ENCODE data around the gene ABI3BP. TPM values are rescaled to one million over a fixed set of nuclear protein-coding genes. Genes with fewer than 3 reads are reported as not detected.

ABI3BP gene
- total RNA-seq, 2 donors from 2014 or later = 16.4 to 34.6 TPM

DNA sequence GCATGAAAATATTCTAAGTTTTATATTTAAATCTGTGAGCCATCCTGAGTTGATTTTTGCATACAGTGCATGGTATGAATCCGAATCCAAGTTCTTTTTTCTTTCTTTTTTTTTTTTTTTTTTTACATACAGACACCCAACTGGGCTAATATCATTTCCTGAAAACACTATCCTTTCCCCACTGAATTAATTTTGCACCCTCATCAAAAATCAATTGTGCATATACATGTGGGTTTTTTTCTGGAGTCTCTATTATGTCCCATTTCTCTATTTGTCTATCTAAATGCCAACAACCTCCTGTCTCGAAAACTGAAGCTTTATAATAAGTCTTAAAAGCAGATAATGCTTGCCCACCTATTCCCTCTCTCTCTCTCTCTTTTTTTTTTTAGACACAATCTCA is 5.9 kb upstream of the ABI3BP start:
- H3K36me3 ChIP-seq = no peaks in the 10 kb centered on the region
- intact Hi-C loops (cut with DNase I) = no loop called here
- no peak overlapping the region for H3K4me3 ChIP-seq
- no peaks in the 10 kb centered on the region for H3K27me3 ChIP-seq
- TF ChIP-seq, protein P1, sequence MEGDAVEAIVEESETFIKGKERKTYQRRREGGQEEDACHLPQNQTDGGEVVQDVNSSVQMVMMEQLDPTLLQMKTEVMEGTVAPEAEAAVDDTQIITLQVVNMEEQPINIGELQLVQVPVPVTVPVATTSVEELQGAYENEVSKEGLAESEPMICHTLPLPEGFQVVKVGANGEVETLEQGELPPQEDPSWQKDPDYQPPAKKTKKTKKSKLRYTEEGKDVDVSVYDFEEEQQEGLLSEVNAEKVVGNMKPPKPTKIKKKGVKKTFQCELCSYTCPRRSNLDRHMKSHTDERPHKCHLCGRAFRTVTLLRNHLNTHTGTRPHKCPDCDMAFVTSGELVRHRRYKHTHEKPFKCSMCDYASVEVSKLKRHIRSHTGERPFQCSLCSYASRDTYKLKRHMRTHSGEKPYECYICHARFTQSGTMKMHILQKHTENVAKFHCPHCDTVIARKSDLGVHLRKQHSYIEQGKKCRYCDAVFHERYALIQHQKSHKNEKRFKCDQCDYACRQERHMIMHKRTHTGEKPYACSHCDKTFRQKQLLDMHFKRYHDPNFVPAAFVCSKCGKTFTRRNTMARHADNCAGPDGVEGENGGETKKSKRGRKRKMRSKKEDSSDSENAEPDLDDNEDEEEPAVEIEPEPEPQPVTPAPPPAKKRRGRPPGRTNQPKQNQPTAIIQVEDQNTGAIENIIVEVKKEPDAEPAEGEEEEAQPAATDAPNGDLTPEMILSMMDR (IDR thresholded peaks at IDR 0.05) = no peak
- H3K4me1 ChIP-seq = no peaks in the 10 kb centered on the region
- no peaks in the 10 kb centered on the region for H3K9me3 ChIP-seq
- H3K27ac ChIP-seq = no peak overlapping the region
- DNase-seq = no peak
- no peak overlapping the region for H3K9ac ChIP-seq (ENCODE audit: low read depth in 2 of 2, low read length in 2 of 2)

DNA sequence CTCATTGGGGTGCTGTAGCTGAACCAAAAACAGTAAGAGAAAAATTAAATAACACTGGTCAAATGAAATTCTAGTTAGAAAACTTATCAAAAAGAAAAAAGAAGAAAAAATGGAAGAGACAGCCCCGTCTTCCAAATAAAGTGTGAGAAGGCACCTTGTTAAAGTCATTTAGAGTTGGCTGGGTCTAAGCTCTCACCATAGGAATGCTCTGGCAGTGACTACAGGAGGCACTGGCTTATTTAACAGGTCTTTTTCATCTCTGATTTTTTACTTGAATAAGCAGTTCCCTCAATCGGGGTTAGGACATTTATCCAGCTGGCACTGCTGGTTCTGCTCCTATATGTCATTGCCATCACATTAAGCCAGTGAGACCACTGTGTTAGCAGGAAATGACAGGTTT is 1.6 kb upstream of the ABI3BP start:
- no peak overlapping the region for H3K9ac ChIP-seq (ENCODE audit: low read depth in 2 of 2, low read length in 2 of 2)
- H3K9me3 ChIP-seq = no peaks in the 10 kb centered on the region
- intact Hi-C loops (cut with DNase I) = no loop called here
- no peaks in the 10 kb centered on the region for H3K27me3 ChIP-seq
- no peaks in the 10 kb centered on the region for H3K4me1 ChIP-seq
- TF ChIP-seq, protein P1 (IDR thresholded peaks at IDR 0.05) = no peak
- no peak overlapping the region for H3K4me3 ChIP-seq
- no peak for DNase-seq
- no peaks in the 10 kb centered on the region for H3K36me3 ChIP-seq
- no peak overlapping the region for H3K27ac ChIP-seq

DNA sequence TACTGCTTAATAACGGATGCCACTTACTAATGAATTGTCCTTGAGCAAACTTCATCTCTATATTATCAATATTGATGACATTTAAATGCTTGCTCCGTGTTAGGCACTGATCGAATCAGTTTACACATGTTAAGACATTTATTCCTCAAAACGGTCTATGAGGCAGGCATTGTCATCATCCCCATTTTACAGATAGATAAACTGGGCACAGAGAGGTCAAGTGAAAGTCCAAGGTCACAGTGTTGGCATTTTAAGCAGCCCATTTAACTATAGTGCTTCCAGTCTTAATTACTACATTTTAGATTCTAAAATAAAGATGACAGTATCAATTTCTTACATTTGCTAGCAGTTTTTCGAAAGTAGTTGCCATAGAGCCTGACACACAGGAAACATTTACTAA is 966 bp upstream of the ABI3BP start:
- H3K36me3 ChIP-seq = no peaks in the 10 kb centered on the region
- no peak overlapping the region for H3K27ac ChIP-seq
- no peaks in the 10 kb centered on the region for H3K4me1 ChIP-seq
- H3K9me3 ChIP-seq = no peaks in the 10 kb centered on the region
- TF ChIP-seq, protein P1 (IDR thresholded peaks at IDR 0.05) = no peak
- no peak overlapping the region for H3K4me3 ChIP-seq
- intact Hi-C loops (cut with DNase I) = no loop called here
- DNase-seq = no peak
- no peak overlapping the region for H3K9ac ChIP-seq (ENCODE audit: low read depth in 2 of 2, low read length in 2 of 2)
- H3K27me3 ChIP-seq = no peaks in the 10 kb centered on the region

DNA sequence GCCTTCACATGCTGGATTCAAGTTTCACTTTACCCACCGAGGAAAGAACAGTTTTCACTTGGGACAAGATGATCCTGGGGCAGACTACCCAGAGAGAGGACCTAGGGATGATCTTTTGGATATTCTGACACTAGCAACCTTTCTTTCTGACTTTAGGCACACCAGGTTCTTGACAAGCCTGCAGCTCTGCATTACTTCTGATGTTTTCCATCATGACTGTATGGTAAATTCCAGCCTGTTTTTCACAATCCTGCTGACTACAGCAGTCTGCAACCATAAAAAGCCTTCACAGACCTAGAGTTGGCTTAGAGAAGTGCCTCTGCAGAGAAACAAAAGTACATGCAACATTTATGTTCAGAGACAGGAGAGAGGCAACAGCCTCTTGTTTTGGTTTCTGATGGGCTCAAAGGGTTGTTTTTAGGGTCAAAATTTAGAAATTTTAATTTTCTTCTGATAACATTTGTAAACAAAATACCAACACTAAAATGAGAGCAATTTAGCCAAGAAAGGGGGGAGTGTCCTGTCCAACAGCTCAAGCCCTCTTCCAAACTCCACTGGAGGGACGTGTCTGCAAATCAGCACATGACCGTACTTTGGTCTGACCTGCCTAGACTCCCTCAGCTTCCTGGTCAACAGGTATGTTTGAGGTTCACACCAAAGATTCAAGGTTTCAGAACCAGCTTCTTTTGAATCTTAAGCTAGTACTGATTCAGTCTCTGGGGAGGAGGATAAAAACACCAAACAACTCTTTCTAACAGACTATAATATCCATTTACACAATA is 799 bp downstream of the ABI3BP start:
- peak overlapping the region; percentile 42 for H3K27ac ChIP-seq
- no peaks in the 10 kb centered on the region for H3K27me3 ChIP-seq
- no peaks in the 10 kb centered on the region for H3K9me3 ChIP-seq
- H3K4me3 ChIP-seq = peak overlapping the region; percentile 23
- peak; percentile 54 for DNase-seq
- intact Hi-C loops (cut with DNase I) = no loop called here
- TF ChIP-seq, protein P1 (IDR thresholded peaks at IDR 0.05) = no peak
- no peaks in the 10 kb centered on the region for H3K4me1 ChIP-seq
- H3K36me3 ChIP-seq = no peaks in the 10 kb centered on the region
- H3K9ac ChIP-seq (ENCODE audit: low read depth in 2 of 2, low read length in 2 of 2) = peak overlapping the region in 1 of 2 donors; percentile 51

GRCh38 chr3:100988080-100988479 is 5.1 kb downstream of the ABI3BP start:
- Histone ChIP-seq H3K27me3 (no peaks in the 10 kb centered on the region), H3K9me3 (no peaks in the 10 kb centered on the region), H3K27ac (no peak overlapping the region), H3K4me3 (no peak overlapping the region), H3K36me3 (no peaks in the 10 kb centered on the region), H3K9ac (ENCODE audit: low read depth in 2 of 2, low read length in 2 of 2) (no peak overlapping the region), H3K4me1 (no peaks in the 10 kb centered on the region)
- DNase-seq = no peak
- TF ChIP-seq, protein P1 (IDR thresholded peaks at IDR 0.05) = no peak
- intact Hi-C loops (cut with DNase I) = no loop called here

Measured in colonic mucosa (tissue), 4 donors.